ENCODE results near the gene TBX2.
A peak's percentile ranks its signal among the peaks of the same experiment; 100 is the strongest.

TBX2 gene

GRCh38 chr17:61402978-61403800 lies 3.5 kb downstream of the TBX2 start:
- peak in 1 of 4 experiments; percentile 13 for DNase-seq

- DNase-seq = no peak
These were observed 4.4 kb downstream of the TBX2 start for GRCh38 chr17:61403801-61404662.

- no peak for DNase-seq
These were observed 4.9 kb downstream of the TBX2 start for GRCh38 chr17:61404663-61404912.

DNA sequence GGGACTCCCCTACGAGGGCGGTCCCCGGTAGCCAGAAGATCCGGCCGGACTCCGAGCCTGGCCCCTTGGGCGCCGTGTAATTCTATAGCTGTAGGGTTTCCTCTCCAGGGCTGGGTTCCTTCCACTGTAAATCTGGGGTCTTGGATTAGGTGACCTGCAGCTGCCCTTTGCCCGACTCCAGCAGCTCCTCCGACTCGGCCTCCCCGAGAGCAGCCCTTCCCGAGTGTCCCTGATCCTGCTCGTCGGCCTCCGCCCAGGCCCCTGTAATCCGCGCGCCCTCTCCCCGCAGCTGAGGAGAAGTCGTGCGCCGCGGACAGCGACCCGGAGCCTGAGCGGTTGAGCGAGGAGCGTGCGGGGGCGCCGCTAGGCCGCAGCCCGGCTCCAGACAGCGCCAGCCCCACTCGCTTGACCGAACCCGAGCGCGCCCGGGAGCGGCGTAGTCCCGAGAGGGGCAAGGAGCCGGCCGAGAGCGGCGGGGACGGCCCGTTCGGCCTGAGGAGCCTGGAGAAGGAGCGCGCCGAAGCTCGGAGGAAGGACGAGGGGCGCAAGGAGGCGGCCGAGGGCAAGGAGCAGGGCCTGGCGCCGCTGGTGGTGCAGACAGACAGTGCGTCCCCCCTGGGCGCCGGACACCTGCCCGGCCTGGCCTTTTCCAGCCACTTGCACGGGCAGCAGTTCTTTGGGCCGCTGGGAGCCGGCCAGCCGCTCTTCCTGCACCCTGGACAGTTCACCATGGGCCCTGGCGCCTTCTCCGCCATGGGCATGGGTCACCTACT lies 5.5 kb downstream of the TBX2 start:
- no peak for DNase-seq

DNA sequence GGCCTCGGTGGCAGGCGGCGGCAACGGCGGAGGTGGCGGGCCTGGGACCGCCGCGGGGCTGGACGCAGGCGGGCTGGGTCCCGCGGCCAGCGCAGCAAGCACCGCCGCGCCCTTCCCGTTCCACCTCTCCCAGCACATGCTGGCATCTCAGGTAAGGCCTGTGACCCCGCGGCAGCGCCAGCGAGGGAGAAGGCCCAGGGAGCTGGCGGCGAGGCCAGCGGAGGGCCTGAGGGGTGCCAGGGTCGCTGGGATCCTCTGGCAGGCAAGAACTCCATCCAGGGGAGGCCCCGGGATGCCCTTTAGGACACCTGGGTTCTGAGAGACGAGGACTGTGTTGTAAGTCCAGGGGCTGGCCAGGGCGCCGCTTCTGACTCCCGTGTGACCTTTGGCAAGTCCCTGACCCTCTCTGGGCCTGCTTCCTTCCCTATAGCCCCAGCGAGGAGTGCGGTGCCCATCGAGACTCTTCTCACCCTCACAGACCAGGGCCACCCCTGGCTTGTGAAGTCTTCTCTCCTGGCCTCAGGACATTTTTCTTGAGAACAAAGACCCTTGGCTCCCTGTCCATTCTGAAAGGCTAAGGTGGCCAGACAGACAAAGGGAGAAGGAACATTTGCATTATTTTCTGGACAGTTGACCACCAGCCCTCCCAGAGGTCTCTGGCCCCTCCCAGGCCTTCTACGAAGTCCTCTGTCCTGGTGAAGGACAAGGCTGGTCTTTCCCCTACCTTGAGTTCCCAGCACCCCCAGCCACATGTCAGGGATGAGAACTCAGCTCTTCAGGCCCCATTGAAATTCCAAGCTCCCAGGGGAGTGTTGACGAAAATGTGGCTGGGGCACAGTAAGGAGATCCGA lies 6.3 kb downstream of the TBX2 start:
- DNase-seq = no peak

- no peak for DNase-seq
These were observed 6.8 kb downstream of the TBX2 start for GRCh38 chr17:61406537-61406845.

GRCh38 chr17:61406971-61407911 lies 7.6 kb downstream of the TBX2 start:
- no peak for DNase-seq

DNA sequence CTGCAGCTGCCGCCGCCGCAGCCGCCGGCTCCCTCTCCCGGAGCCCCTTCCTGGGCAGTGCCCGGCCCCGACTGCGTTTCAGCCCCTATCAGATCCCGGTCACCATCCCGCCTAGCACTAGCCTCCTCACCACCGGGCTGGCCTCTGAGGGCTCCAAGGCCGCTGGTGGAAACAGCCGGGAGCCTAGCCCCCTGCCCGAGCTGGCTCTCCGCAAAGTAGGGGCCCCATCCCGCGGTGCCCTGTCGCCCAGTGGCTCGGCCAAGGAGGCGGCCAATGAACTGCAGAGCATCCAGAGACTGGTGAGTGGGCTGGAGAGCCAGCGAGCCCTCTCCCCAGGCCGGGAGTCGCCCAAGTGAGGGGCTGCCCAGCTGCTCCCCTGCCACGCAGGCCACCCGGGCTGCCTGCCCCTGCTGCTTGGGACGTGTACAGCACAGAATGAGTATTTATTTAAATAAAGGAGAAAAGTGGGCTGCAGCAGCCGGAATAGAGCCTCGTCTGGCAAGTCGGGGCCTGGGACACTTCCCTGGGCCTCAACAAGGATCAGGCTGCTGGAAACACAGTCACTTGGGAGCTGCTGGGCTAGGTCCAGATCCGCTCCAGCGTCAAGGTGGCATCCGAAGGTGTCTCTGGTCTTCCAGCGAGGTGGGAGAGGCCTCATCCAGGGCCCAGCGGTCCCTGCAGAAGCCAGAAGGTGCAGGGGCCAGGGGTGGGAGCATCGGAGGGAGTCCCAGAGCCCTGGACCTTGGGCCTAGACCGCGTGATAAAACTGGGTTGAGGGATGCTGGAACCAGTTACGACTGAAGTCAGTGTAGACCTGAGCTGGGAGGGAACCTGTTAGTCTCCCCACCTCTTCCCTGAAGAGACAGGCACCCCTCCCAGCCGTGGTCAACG lies 8.8 kb downstream of the TBX2 start:
- no peak for DNase-seq

GRCh38 chr17:61409301-61410112 lies 9.9 kb downstream of the TBX2 start:
- DNase-seq = no peak

GRCh38 chr17:61410141-61411010 lies 10.7 kb downstream of the TBX2 start:
- DNase-seq = peak; percentile 21 to 70 (median 68)

DNA sequence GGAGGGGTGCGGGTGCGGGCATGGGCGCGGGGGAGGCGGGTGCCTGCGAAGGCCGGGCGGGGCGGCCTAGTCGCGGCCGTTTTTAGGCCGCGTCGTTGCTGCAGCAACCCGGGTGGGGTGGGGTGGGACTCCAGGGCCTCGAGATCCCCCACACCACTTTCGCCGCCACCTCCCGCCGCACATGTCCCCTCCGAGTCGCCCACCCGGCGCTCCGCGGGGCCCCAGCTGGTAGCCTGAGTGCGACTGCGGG lies 11.3 kb downstream of the TBX2 start:
- DNase-seq = no peak

GRCh38 chr17:61411261-61412142 lies 11.9 kb downstream of the TBX2 start:
- no peak for DNase-seq

DNA sequence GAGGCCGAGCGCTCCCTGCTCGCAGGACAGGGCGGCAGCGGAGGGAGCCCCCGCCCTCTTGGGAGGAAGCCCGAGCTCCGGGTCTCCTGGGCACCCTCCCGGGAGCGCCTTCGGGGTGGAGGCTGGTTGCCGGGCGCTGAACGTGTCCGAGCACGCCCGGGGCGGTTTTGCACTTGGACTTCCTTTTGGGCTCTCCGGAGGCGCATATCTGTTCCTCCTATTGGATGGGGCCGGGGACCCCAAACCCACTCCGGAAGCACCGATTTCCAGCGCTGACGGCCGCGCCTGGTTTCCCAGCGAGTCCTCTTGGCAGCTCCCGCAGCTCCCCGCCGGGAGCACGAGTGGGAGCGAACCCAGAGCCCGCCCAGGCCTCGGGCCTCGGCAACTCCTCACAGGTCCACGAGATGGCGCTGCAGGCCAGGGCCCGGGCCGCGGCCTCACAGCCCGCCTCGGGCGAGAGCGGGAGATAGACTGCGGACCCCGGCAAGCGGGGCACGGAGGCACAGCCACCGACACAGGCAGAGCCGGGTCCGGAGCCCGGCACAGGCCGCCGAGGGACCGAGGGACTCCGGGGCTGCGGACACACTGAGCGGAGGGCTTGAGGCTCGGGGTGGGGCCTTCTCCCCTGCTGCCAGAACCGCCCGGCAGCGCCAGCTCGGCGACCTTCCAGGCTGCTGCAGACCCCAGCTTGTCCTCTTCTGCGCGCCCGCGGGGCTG lies 12.7 kb downstream of the TBX2 start:
- DNase-seq = peak; percentile 44 to 68 (median 58)

- DNase-seq = no peak
These were observed 13.4 kb downstream of the TBX2 start for GRCh38 chr17:61412860-61413660.

DNA sequence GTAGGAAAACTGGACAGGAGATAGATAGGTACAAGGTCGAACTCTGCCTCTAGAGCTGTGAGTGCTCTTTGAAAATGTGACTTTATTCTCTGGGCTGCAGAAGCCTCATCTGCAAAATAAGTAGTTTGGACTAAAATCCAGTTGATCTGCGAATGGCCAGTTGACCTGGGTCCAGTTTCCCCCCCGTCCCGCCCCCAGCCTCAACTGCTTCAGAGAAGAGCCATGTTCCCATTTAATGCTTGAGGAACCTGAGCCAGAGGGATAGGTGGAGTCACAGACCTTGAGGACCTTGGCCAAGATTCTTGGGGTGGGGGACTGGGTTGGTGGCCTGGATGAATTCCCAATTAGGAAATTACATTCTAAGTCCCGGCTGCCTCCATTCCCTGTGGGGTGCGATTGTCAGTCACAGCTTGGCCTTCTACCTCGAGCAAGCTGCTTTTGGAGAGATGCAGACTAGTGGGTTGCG lies 14.1 kb downstream of the TBX2 start:
- DNase-seq = no peak
